Vagina (tissue), 2 donors: ENCODE measurements around the gene SLC17A5. TPM values are rescaled to one million over a fixed set of nuclear protein-coding genes. Genes with fewer than 3 reads are reported as not detected.
A peak's percentile ranks its signal among the peaks of the same experiment; 100 is the strongest.

ENCODE experiments used
- DNase-seq, 2 donors: peaks; one replicate each; pipeline ENCODE4 v3.0.0-alpha.2; 2017; ENCODE audit errors: extremely low spot score in 2 of 2
- H3K27ac ChIP-seq: fragments of 200-600 bp; sonication (generic); one replicate; pipeline ENCODE4 v1.5.1; 2019
- H3K27me3 ChIP-seq: fragments of 200-600 bp; sonication (generic); one replicate; pipeline ENCODE4 v1.5.1; 2019
- H3K36me3 ChIP-seq, 2 donors: fragments of 200-600 bp; sonication (generic); one replicate each; pipeline ENCODE4 v1.5.1; 2017 to 2019
- H3K4me1 ChIP-seq: fragments of 200-600 bp; sonication (generic); one replicate; pipeline ENCODE4 v1.5.1; 2019
- H3K4me3 ChIP-seq, 2 donors: fragments of 200-600 bp; sonication (generic); 1 replicate in 1 of 2; 2 replicates in 1 of 2; pipeline ENCODE4 v1.5.1; 2016 to 2019
- H3K9me3 ChIP-seq: fragments of 200-600 bp; sonication (generic); one replicate; pipeline ENCODE4 v1.5.1; 2019
- CTCF ChIP-seq, 3 experiments: fragments of 450-650 bp in 2 of 3; fragments of 200-600 bp in 1 of 3; sonication (generic) in 1 of 3; IDR thresholded peaks; one replicate each; pipeline ENCODE4 v1.5.1; 2017 to 2019; ENCODE audit warnings: antibody characterized with exemption in 3 of 3, mild to moderate bottlenecking in 2 of 3, moderate library complexity in 2 of 3
- POLR2A ChIP-seq, 2 donors: fragments of 450-650 bp; IDR thresholded peaks; one replicate each; pipeline ENCODE4 v1.6.1; 2017; ENCODE audit warnings: antibody characterized with exemption in 2 of 2, mild to moderate bottlenecking in 2 of 2, moderate library complexity in 2 of 2
- POLR2AphosphoS5 ChIP-seq, 2 donors: sonication (generic); formaldehyde crosslinking; IDR thresholded peaks; one replicate each; pipeline ENCODE4 v1.9.0; 2017; ENCODE audit warnings: antibody characterized with exemption in 2 of 2, mild to moderate bottlenecking in 2 of 2, low read depth in 1 of 2; ENCODE audit not compliant: insufficient read depth in 1 of 2
- intact Hi-C: fragments of 100-400 bp; cut with DNase I; formaldehyde crosslinking; loops from one replicate; pipeline ENCODE4 v1.15.1; 2023
- total RNA-seq: library from RNA; depleted of rRNA; stranded (reverse); fragments of >200 nt; gene quantifications from one replicate; pipeline ENCODE4 v1.2.3, GENCODE V29; 2016

Gene SLC17A5
- total RNA-seq, 1 donor from 2014 or later, result 10.1 TPM

GRCh38 chr6:73649783-73650182 lies 4.0 kb downstream of the SLC17A5 start:
- intact Hi-C loops, result no loop called here
- TF ChIP-seq POLR2A (IDR thresholded peaks at IDR 0.05) (no peak), CTCF (IDR thresholded peaks at IDR 0.05) (no peak), POLR2AphosphoS5 (IDR thresholded peaks at IDR 0.05; ENCODE audit: insufficient read depth in 1 of 2, low read depth in 1 of 2) (no peak)
- Histone ChIP-seq H3K9me3 (no peaks in the 10 kb centered on the region), H3K27ac (no peak overlapping the region), H3K4me1 (peaks cover 4% of the 10 kb centered on the region), H3K36me3 (no peaks in the 10 kb centered on the region), H3K27me3 (no peaks in the 10 kb centered on the region), H3K4me3 (no peak overlapping the region)
- DNase-seq, result no peak

- TF ChIP-seq CTCF (IDR thresholded peaks at IDR 0.05) (no peak), POLR2A (IDR thresholded peaks at IDR 0.05) (no peak), POLR2AphosphoS5 (IDR thresholded peaks at IDR 0.05; ENCODE audit: insufficient read depth in 1 of 2, low read depth in 1 of 2) (no peak)
- no peaks in the 10 kb centered on the region for H3K9me3 ChIP-seq
- intact Hi-C loops, result no loop called here
- H3K27ac ChIP-seq, result no peak overlapping the region
- DNase-seq, result no peak
- no peaks in the 10 kb centered on the region for H3K4me1 ChIP-seq
- H3K36me3 ChIP-seq, result no peaks in the 10 kb centered on the region
- no peaks in the 10 kb centered on the region for H3K27me3 ChIP-seq
- H3K4me3 ChIP-seq, result no peak overlapping the region
Measured at GRCh38 chr6:73648166-73648565, 5.6 kb downstream of the SLC17A5 start.

DNA sequence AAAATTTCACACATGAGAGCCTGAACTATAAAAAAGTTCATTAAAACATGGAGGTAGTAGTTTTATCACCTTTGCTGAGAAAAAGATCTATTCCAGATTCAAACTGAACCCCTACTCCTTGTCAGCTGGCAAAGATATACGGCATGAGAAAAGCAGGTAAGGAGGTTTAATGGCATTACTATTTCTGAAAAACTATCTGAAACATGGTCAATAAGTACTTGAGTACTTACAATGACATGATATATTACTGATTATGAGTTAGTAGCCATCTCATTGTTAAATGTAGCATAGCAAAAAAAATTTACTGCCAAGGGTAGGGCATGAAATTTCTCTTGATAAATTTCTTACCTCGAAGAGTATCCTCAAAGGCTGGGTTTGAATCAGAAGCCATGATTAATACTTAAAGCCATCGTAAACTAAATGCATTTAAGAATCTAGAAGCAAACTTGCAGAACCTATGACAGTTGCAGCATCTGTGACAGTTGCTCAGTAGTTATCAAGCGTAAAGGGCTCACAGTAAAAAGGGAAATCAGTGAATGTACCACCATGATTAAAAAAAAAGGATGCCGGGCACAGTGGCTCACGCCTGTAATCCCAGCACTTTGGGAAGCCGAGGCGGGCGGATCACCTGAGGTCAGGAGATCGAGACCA lies 8.7 kb downstream of the SLC17A5 start:
- peak overlapping the region; percentile 69 for H3K27ac ChIP-seq
- intact Hi-C loops, result no loop called here

GRCh38 chr6:73644030-73644429 lies 9.8 kb downstream of the SLC17A5 start:
- intact Hi-C loops, result no loop called here
- DNase-seq, result no peak

More for the DNA sequence above, 8.7 kb downstream of the SLC17A5 start:
- no peaks in the 10 kb centered on the region for H3K4me1 ChIP-seq
- H3K4me3 ChIP-seq, result peak overlapping the region; percentile 25 to 42
- DNase-seq, result no peak
- no peaks in the 10 kb centered on the region for H3K36me3 ChIP-seq
- no peaks in the 10 kb centered on the region for H3K27me3 ChIP-seq
- no peaks in the 10 kb centered on the region for H3K9me3 ChIP-seq
- TF ChIP-seq CTCF (IDR thresholded peaks at IDR 0.05) (no peak), POLR2A (IDR thresholded peaks at IDR 0.05) (no peak), POLR2AphosphoS5 (IDR thresholded peaks at IDR 0.05; ENCODE audit: insufficient read depth in 1 of 2, low read depth in 1 of 2) (no peak)

More at GRCh38 chr6:73644030-73644429, 9.8 kb downstream of the SLC17A5 start:
- no peak for TF ChIP-seq POLR2A (IDR thresholded peaks at IDR 0.05)
- no peak for TF ChIP-seq POLR2AphosphoS5 (IDR thresholded peaks at IDR 0.05; ENCODE audit: insufficient read depth in 1 of 2, low read depth in 1 of 2)
- no peak for TF ChIP-seq CTCF (IDR thresholded peaks at IDR 0.05)
- Histone ChIP-seq H3K27me3 (no peaks in the 10 kb centered on the region), H3K4me1 (no peaks in the 10 kb centered on the region), H3K9me3 (no peaks in the 10 kb centered on the region), H3K4me3 (no peak overlapping the region), H3K27ac (no peak overlapping the region), H3K36me3 (no peaks in the 10 kb centered on the region)
